ENCODE data around the gene MYCN. TPM values are rescaled to one million over a fixed set of nuclear protein-coding genes. Genes with fewer than 3 reads are reported as not detected.

Gene MYCN
- total RNA-seq, 1 experiment from 2014 or later: not detected

GRCh38 chr2:15897431-15898098 is 42.8 kb upstream of the MYCN start:
- BruUV-seq (replicated peaks): no TSS peak

DNA sequence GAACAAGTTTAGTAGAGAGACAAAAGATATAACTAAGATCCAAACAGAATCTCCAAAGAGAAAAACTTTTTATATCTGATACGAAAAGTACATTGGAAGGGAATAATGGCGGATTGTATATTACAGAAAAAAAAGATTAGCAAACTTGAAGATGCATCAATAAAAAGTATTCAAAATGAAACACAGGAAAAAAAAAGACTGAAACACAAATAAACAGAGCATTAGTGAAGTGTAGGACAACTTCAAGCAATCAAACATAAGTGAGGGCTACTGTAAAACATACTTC is 41.1 kb upstream of the MYCN start:
- no peaks in the 10 kb centered on the region for H3K79me2 ChIP-seq (ENCODE audit: low read length)
- no peak overlapping the region for H3K4me3 ChIP-seq (ENCODE audit: low read length)
- DNase-seq (no peak), ATAC-seq (no peak)
- no peaks in the 10 kb centered on the region for H3K4me1 ChIP-seq (ENCODE audit: insufficient read depth, low read length)
- no peaks in the 10 kb centered on the region for H3K9me3 ChIP-seq (ENCODE audit: low read length)
- no peaks in the 10 kb centered on the region for H3K9me2 ChIP-seq (replicated peaks; ENCODE audit: low read length)
- ChIA-PET POLR2A (ENCODE audit: unreplicated experiment) (no interaction called here), CTCF (no interaction called here)
- no peaks in the 10 kb centered on the region for H3F3A ChIP-seq (ENCODE audit: low read length, unreplicated experiment)
- H3K4me2 ChIP-seq (ENCODE audit: low read length): no peak overlapping the region
- intact Hi-C loops (cut with micrococcal nuclease): no loop called here
- no peak overlapping the region for H3K9ac ChIP-seq (ENCODE audit: low read length)
- no peak overlapping the region for H2AFZ ChIP-seq (ENCODE audit: low read length)
- H4K20me1 ChIP-seq (ENCODE audit: low read length): no peaks in the 10 kb centered on the region
- no TSS peak for BruUV-seq (replicated peaks)
- peaks cover 4% of the 10 kb centered on the region for H3K27me3 ChIP-seq (ENCODE audit: low read length)
- no peak overlapping the region for H3K27ac ChIP-seq (ENCODE audit: low read length)
- TF ChIP-seq EZH2phosphoT487 (IDR thresholded peaks at IDR 0.05; ENCODE audit: borderline replicate concordance, low read length): no peak
- no peaks in the 10 kb centered on the region for H3K36me3 ChIP-seq (ENCODE audit: low read depth, low read length)

More at GRCh38 chr2:15897431-15898098, 42.8 kb upstream of the MYCN start:
- ATAC-seq (no peak), DNase-seq (no peak)
- Histone ChIP-seq H3F3A (ENCODE audit: low read length, unreplicated experiment) (no peaks in the 10 kb centered on the region), H3K9me2 (replicated peaks; ENCODE audit: low read length) (no peaks in the 10 kb centered on the region), H3K4me1 (ENCODE audit: insufficient read depth, low read length) (no peaks in the 10 kb centered on the region), H3K27me3 (ENCODE audit: low read length) (peaks cover 10% of the 10 kb centered on the region), H3K79me2 (ENCODE audit: low read length) (no peaks in the 10 kb centered on the region), H4K20me1 (ENCODE audit: low read length) (no peaks in the 10 kb centered on the region), H3K9ac (ENCODE audit: low read length) (no peak overlapping the region), H3K9me3 (ENCODE audit: low read length) (no peaks in the 10 kb centered on the region), H3K36me3 (ENCODE audit: low read depth, low read length) (no peaks in the 10 kb centered on the region), H2AFZ (ENCODE audit: low read length) (no peak overlapping the region), H3K4me2 (ENCODE audit: low read length) (no peak overlapping the region), H3K4me3 (ENCODE audit: low read length) (no peak overlapping the region), H3K27ac (ENCODE audit: low read length) (no peak overlapping the region)
- TF ChIP-seq, protein P1, sequence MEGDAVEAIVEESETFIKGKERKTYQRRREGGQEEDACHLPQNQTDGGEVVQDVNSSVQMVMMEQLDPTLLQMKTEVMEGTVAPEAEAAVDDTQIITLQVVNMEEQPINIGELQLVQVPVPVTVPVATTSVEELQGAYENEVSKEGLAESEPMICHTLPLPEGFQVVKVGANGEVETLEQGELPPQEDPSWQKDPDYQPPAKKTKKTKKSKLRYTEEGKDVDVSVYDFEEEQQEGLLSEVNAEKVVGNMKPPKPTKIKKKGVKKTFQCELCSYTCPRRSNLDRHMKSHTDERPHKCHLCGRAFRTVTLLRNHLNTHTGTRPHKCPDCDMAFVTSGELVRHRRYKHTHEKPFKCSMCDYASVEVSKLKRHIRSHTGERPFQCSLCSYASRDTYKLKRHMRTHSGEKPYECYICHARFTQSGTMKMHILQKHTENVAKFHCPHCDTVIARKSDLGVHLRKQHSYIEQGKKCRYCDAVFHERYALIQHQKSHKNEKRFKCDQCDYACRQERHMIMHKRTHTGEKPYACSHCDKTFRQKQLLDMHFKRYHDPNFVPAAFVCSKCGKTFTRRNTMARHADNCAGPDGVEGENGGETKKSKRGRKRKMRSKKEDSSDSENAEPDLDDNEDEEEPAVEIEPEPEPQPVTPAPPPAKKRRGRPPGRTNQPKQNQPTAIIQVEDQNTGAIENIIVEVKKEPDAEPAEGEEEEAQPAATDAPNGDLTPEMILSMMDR (conservative IDR thresholded peaks at IDR 0.05; ENCODE audit: low read depth, low read length): no peak
- TF ChIP-seq EZH2phosphoT487 (IDR thresholded peaks at IDR 0.05; ENCODE audit: borderline replicate concordance, low read length) (no peak), EZH2 (IDR thresholded peaks at IDR 0.05; ENCODE audit: low read length, unreplicated experiment) (no peak)
- intact Hi-C loops (cut with micrococcal nuclease): no loop called here
- POLR2A ChIA-PET (ENCODE audit: unreplicated experiment): no interaction called here
- CTCF ChIA-PET: no interaction called here

- Histone ChIP-seq H3K36me3 (ENCODE audit: low read depth, low read length) (no peaks in the 10 kb centered on the region), H3K9me2 (replicated peaks; ENCODE audit: low read length) (no peaks in the 10 kb centered on the region), H3F3A (ENCODE audit: low read length, unreplicated experiment) (no peaks in the 10 kb centered on the region), H3K4me3 (ENCODE audit: low read length) (no peak overlapping the region), H2AFZ (ENCODE audit: low read length) (no peak overlapping the region), H4K20me1 (ENCODE audit: low read length) (no peaks in the 10 kb centered on the region), H3K9me3 (ENCODE audit: low read length) (no peaks in the 10 kb centered on the region), H3K27ac (ENCODE audit: low read length) (no peak overlapping the region), H3K9ac (ENCODE audit: low read length) (no peak overlapping the region), H3K4me1 (ENCODE audit: insufficient read depth, low read length) (no peaks in the 10 kb centered on the region), H3K4me2 (ENCODE audit: low read length) (no peak overlapping the region), H3K79me2 (ENCODE audit: low read length) (no peaks in the 10 kb centered on the region), H3K27me3 (ENCODE audit: low read length) (no peaks in the 10 kb centered on the region)
- ATAC-seq (no peak), DNase-seq (no peak)
- intact Hi-C loops (cut with micrococcal nuclease): no loop called here
- BruUV-seq (replicated peaks): no TSS peak
- ChIA-PET CTCF (no interaction called here), POLR2A (ENCODE audit: unreplicated experiment) (no interaction called here)
- TF ChIP-seq EZH2phosphoT487 (IDR thresholded peaks at IDR 0.05; ENCODE audit: borderline replicate concordance, low read length): no peak
- no peak for TF ChIP-seq EZH2 (IDR thresholded peaks at IDR 0.05; ENCODE audit: low read length, unreplicated experiment)
- TF ChIP-seq, protein P1 (conservative IDR thresholded peaks at IDR 0.05; ENCODE audit: low read depth, low read length): no peak
These were observed 40.4 kb upstream of the MYCN start for GRCh38 chr2:15899751-15900493.

All from PC-3 (cell line).